Dedifferentiated amniotic fluid mesenchymal stem cell (primary cell): Measurements from ENCODE around the gene PANX2.
"Not testable (repeated sequence)": the region's sequence is repeated elsewhere in the genome, so short reads cannot be mapped to it uniquely, and the experiment has no call there.

ENCODE experiments used
- DNase-seq: peaks from one replicate; pipeline ENCODE4 v3.0.0-alpha.2; 2016; ENCODE audit errors: extremely low spot score

PANX2 gene

DNA sequence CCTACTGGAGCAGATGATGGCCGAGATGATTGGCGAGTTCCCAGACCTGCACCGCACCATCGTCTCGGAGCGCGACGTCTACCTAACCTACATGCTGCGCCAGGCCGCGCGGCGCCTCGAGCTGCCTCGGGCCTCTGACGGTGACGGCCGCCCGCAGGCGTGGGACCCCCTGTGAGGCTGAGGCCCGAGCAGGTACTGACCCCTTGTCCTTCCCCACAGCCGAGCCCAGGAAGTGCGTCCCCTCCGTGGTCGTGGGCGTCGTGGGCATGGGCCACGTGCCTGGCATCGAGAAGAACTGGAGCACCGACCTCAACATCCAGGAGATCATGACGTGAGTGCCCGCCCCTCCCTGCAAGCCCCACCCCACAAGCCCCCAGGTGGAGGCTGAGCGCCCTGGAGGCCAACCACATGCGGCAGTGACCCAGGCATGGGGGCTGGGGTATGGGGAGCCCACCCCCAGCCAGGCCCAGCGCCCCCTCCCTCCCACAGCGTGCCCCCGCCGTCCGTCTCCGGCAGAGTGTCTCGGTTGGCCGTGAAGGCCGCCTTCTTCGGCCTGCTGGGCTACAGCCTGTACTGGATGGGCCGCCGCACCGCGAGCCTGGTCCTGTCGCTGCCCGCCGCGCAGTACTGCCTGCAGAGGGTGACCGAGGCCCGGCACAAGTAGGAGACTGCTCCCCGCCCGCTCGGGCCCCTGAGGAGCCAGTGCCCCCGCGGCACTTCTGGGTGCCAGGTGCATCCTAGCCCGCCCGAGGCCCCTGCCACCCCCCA is 27.5 kb downstream of the PANX2 start:
- no peak for DNase-seq

DNA sequence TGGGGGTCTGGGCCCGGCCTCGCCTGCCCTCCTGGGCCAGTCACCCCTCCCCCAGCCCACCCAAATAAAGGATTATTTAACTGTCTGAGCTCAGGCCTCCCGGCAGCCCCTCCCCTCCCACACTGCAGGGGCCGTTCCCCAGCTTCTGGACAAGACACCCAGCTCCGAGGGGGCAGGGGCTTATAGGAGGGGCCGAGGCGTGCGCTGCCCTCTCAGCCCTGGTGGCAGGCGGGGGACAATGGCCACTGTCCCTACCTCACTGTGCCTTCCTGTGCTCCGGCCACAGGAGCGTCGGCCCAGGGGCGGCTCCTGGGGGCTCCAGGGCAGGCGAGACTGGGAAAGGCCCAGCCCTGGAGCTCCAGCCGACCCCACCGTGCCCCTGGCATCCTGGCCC is 28.1 kb downstream of the PANX2 start:
- no peak for DNase-seq

DNA sequence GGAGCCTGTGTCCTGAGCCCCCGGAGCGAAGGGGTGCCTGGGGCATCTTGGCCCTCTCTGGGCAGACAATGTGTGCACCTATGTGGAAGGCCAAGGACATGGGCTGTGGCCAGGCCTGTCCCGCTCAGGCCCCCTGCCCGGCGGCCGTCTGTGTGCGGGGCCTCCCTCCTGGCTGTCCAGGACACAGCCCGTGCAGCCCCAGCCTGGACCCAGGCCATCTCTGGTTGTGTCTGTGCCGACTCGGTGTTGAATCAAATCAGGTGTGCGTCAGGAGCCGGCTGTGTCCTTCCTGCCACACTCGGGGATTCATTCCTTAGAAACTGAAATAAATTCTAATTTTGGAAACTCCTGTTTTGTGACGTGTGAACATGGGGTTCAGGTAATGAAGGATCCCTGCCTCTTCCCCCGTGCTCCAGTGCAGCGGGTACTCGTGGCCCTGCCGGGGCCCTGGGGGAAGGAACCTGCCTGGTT is 28.8 kb downstream of the PANX2 start:
- no peak for DNase-seq

GRCh38 chr22:50199829-50200460 is 29.4 kb downstream of the PANX2 start:
- no peak for DNase-seq

DNA sequence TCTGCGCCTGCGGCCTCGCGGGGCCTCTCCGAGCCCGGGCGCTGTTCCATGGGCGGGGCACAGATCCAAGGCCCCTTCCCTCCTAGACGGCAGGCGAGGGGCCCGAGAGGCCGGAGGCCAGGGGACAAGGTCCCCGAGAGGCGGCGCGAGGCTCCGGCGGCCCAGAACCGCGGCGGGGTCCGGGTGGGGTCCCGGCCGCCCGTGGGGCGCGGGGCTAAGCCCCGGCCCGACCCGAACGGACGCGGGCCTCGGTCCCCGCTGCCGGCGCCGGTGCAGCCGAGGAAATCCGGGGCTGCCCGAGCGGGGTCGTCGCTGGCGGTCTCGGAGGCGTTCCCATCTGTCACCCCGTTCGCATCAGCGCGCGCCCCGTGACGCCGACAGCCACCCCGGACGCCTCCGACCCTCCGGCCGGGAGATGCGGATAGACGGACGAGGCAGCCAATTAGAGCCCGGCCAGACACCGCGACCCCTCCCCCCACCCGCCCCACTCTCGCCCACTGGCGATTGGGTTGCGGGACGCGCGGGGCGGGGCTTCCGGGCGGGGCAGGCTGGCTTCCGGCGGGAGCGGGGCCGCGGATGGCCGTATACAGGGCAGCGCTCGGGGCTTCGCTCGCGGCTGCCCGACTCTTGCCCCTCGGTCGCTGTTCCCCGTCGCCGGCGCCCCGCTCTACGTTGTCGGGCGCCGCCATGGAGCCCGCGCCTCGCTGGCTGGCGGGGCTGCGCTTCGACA is 30.1 kb downstream of the PANX2 start, which contains the start of gene SELENOO:
Gene SELENOO, plus strand, starts transcription at position 551 of the 730 bp plus-strand sequence. Its CDS starts 26 bp downstream, at position 577.
- peak; percentile 78 for DNase-seq

DNA sequence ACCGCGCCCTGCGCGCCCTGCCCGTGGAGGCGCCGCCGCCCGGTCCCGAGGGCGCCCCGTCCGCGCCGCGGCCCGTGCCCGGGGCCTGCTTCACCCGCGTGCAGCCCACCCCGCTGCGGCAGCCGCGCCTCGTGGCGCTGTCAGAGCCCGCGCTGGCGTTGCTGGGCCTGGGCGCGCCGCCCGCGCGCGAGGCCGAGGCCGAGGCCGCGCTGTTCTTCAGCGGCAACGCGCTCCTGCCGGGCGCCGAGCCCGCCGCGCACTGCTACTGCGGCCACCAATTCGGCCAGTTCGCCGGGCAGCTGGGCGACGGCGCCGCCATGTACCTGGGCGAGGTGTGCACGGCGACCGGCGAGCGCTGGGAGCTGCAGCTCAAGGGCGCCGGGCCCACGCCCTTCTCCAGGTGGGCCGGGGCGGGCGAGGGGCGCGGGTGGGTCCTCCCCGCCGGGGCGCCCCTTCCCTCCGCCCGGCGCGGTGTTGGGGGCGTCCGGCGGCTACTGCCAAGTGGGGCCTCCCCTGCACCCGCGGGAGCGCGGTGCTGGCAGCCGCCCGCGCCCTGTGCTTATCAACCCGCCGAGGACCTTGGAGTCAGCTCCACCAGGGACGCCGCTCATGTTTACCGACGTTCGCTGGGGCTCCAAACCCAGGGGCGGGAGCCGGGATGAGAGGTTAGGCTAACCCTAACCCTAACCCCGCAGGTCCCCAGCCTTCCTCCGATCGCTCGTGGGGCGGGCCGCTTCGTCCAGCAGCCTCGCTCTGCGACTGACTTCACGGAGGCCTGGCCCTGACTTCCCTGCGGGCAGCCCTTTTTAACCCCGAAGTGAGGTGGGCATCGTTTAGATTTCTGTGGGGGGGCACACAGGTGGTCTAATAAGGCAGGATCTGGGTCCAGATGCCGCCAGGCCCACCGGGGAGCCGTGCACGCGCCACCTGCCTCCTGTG is 30.9 kb downstream of the PANX2 start:
- DNase-seq: no peak

DNA sequence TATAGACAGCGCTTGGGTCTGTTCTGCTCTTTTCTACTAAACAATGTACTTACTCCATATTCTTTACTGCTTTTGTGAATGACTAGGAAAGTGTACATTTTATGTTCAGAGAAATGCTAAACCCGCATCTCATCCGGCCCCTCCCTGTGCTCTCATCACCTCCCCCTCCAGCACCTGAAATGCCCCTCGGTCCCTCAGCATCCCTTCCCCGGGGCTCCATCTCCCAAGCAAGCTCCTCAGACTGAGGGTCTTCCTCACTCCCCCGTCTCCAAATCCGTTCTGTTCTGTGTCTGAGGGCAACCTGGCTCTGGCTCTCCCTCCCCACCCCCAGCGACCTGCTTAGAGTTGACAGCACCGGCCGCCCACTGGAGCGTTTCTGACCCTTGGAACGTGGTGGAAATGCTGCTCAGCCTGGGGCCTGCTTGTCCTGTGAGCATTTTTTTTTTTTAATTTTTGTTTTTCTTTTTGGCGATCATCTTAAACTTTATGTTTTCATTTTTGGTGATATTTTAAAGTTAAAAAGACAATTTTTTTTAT is 31.7 kb downstream of the PANX2 start:
- no peak for DNase-seq

DNA sequence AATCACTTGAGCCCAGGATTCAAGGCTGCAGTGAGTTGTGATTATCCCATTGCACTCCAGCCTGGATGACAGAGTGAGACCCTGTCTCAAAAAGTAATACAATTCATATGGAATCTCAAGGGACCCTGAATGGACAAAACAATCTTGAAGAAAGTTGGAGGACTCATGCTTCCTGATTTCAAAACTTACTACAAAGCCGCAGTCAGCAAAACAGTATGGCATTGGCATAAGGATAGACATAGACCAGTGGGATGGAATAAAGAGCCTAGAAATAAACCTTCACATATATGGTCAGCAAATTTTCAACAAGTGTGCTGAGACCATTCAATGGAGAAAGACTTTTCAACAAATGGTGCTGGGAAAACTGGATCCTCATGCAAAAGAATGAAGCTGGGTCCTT is 32.8 kb downstream of the PANX2 start:
- no peak for DNase-seq

GRCh38 chr22:50204571-50204970 is 34.0 kb downstream of the PANX2 start:
- DNase-seq: no peak

DNA sequence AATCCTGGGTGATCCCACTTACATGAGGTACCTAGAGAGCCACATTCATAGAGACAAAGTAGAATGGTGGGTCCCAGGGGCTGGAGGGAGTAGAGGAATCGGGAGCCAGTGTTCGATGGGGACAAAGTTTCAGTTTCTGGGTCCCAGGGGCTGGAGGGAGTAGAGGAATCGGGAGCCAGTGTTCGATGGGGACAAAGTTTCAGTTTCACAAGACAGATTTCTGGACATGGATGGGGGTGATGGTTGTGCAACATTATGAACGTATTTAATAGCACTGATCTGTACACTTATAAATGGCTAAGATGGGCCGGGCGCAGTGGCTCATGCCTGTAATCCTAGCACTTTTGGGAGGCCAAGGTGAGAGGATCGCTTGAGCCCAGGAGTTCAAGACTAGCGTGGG is 34.5 kb downstream of the PANX2 start:
- DNase-seq: not testable (repeated sequence)

GRCh38 chr22:50205781-50206569 is 35.4 kb downstream of the PANX2 start:
- no peak for DNase-seq

GRCh38 chr22:50206599-50206998 is 36.1 kb downstream of the PANX2 start:
- no peak for DNase-seq

- no peak for DNase-seq
Measured at GRCh38 chr22:50207383-50208140, 37.0 kb downstream of the PANX2 start.

- no peak for DNase-seq
Measured at GRCh38 chr22:50208430-50208938, 38.0 kb downstream of the PANX2 start.

GRCh38 chr22:50208939-50209892 is 38.7 kb downstream of the PANX2 start:
- no peak for DNase-seq

DNA sequence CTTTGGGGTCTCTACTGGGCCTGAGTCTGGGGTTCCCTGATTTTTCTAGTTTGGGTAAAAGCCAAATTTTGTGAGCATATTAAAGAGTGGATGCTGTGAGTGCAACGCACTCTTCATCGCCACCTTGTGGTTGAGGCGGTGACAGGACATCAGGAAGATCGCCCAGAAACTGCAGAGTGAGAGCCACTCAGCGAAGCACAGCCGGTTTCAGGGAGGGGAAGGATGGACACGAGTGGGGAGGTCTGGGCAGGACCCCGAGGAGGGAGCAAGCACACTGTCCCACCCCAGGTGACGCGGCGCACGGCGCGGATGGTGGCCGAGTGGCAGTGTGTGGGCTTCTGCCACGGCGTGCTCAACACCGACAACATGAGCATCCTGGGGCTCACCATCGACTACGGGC is 39.4 kb downstream of the PANX2 start:
- DNase-seq: peak; percentile 36

- no peak for DNase-seq
Measured at GRCh38 chr22:50210378-50211139, 40.0 kb downstream of the PANX2 start.
